ENCODE measurements around the gene NEU1. TPM values are rescaled to one million over a fixed set of nuclear protein-coding genes. Genes with fewer than 3 reads are reported as not detected.

NEU1 gene
- total and polyA plus RNA-seq, 2 of the 8 experiments (the other 6 are each of a cell fraction or from before 2014, with no cell fraction given): 41.2 to 72.1 TPM

- WGBS, 2 experiments (ENCODE audit: extremely low coverage in 1 of 2, insufficient coverage in 1 of 2, insufficient read length in 1 of 2, insufficient replicate concordance in 2 of 2, low coverage in 1 of 2, low lambda C conversion rate in 2 of 2, missing lambda C conversion rate in 1 of 2): 95% methylated on average over 5 of the region's 6 CpGs; no CpG with 5 or more reads in 1 of the 2 experiments
- Histone ChIP-seq H3K56ac (replicated peaks; ENCODE audit: insufficient read length, low read depth, low read length) (no peak overlapping the region), H4K5ac (ENCODE audit: insufficient read length, low read depth, low read length) (no peak overlapping the region), H3K27me3 (replicated peaks in 1 of 4; ENCODE audit: control insufficient read depth in 3 of 4, extremely low read depth in 1 of 4, insufficient read depth in 3 of 4, low read length in 3 of 4) (no peaks in the 10 kb centered on the region), H2BK20ac (ENCODE audit: low read length) (no peak overlapping the region), H3K4me2 (ENCODE audit: insufficient read depth in 1 of 2, low read depth in 2 of 2, low read length in 2 of 2) (no peak overlapping the region), H3K36me3 (ENCODE audit: control insufficient read depth in 2 of 4, insufficient read depth in 4 of 4, low read length in 3 of 4) (peaks cover 27 to 69% (median 60%) of the 10 kb centered on the region in 4 experiments), H2BK120ac (replicated peaks; ENCODE audit: low read depth, low read length) (no peak overlapping the region), H3K23me2 (ENCODE audit: low read depth, low read length) (0 out of 2 replicates have a peak, but pooled peaks cover 3% of the 10 kb centered on the region), H3K18ac (ENCODE audit: extremely low read depth, low read length) (no peak overlapping the region), H3K4me3 (ENCODE audit: extremely low read depth in 1 of 4, insufficient read depth in 2 of 4, low read depth in 3 of 4, low read length in 4 of 4) (no peak overlapping the region), H4K8ac (ENCODE audit: extremely low read depth, insufficient read depth, low read length) (no peak overlapping the region), H2AK5ac (ENCODE audit: low read depth, low read length) (no peak overlapping the region), H2AFZ (ENCODE audit: low read length) (no peak overlapping the region), H2BK15ac (ENCODE audit: low read length) (no peak overlapping the region), H3K9ac (replicated peaks in 1 of 4; ENCODE audit: extremely low read depth in 1 of 4, low read depth in 3 of 4, low read length in 3 of 4) (no peak overlapping the region), H3K23ac (ENCODE audit: insufficient read length) (no peak overlapping the region), H4K20me1 (replicated peaks in 1 of 2; ENCODE audit: control insufficient read depth in 1 of 2, insufficient read depth in 2 of 2, low read length in 2 of 2) (peaks cover 5 to 15% of the 10 kb centered on the region in 2 experiments), H3K79me1 (ENCODE audit: low read depth, low read length) (no peaks in the 10 kb centered on the region; the same call in 1 of the 2 replicates), H3K14ac (ENCODE audit: insufficient read length) (no peak overlapping the region), H3K27ac (ENCODE audit: low read depth, low read length) (no peak overlapping the region), H3K4ac (replicated peaks; ENCODE audit: insufficient read length, low read depth, low read length) (no peak overlapping the region), H3K9me3 (ENCODE audit: insufficient read depth in 2 of 2, low read depth in 1 of 2, low read length in 1 of 2) (no peaks in the 10 kb centered on the region), H4K91ac (replicated peaks; ENCODE audit: insufficient read length, low read length) (no peak overlapping the region), H3K4me1 (replicated peaks in 1 of 4; ENCODE audit: control insufficient read depth in 3 of 4, insufficient read depth in 4 of 4, low read length in 3 of 4) (peaks cover 0 to 4% (median 0%) of the 10 kb centered on the region in 4 experiments; a peak in 2 of 7 replicates), H2BK5ac (ENCODE audit: low read depth, low read length) (no peak overlapping the region), H3K79me2 (ENCODE audit: control insufficient read depth in 1 of 2, insufficient read depth in 2 of 2, low read length in 2 of 2) (peaks cover 0 to 5% of the 10 kb centered on the region in 2 experiments; a peak in 1 of 4 replicates), H2BK12ac (ENCODE audit: low read depth, low read length) (no peak overlapping the region)
- ChIA-PET CTCF (ENCODE audit: partially characterized antibody) (interaction anchor here (0.7 to 0.8 kb wide), 2 partner anchors 16 to 30 kb away, joined by 3 read pairs; no protein-coding TSS in a partner anchor), POLR2A (ENCODE audit: partially characterized antibody) (interaction anchor here (2.0 kb wide), 1 partner anchor 56 kb away, joined by 8 read pairs; no protein-coding TSS in a partner anchor)
- FAIRE-seq (no peak), DNase-seq (ENCODE audit: low read depth in 1 of 2, low spot score in 2 of 2) (no peak)
- no peak for TF ChIP-seq SP4 (IDR thresholded peaks at IDR 0.05; ENCODE audit: low read length)
- TF ChIP-seq NANOG (IDR thresholded peaks at IDR 0.05; ENCODE audit: insufficient read depth, low read depth, low read length, poor library complexity, severe bottlenecking): no peak
- TF ChIP-seq MAX (IDR thresholded peaks at IDR 0.05): no peak
- no peak for TF ChIP-seq SP1 (IDR thresholded peaks at IDR 0.05; ENCODE audit: low read depth, low read length)
- no peak for TF ChIP-seq SP2 (IDR thresholded peaks at IDR 0.05; ENCODE audit: low read length)
- no peak for TF ChIP-seq ATF2 (IDR thresholded peaks at IDR 0.05; ENCODE audit: low read length)
- no peak for TF ChIP-seq CTCF (IDR thresholded peaks at IDR 0.05; ENCODE audit: control extremely low read depth in 1 of 3, insufficient read depth in 1 of 3, low read depth in 1 of 3, low read length in 3 of 3)
- no peak for TF ChIP-seq BACH1 (IDR thresholded peaks at IDR 0.05; ENCODE audit: low read length)
- TF ChIP-seq SUZ12 (IDR thresholded peaks at IDR 0.05; ENCODE audit: low read length): no peak
- TF ChIP-seq POLR2AphosphoS5 (IDR thresholded peaks at IDR 0.05; ENCODE audit: low read depth, low read length): no peak
These were observed 30.2 kb upstream of the NEU1 start for GRCh38 chr6:31892821-31893220.
